Measurements from ENCODE around the gene SPTLC3. TPM values are rescaled to one million over a fixed set of nuclear protein-coding genes. Genes with fewer than 3 reads are reported as not detected.

Gene SPTLC3
- total and polyA plus RNA-seq, 2 experiments from 2014 or later, result 0.52 to 0.66 TPM

GRCh38 chr20:12998046-12998445, 10.7 kb upstream of the SPTLC3 start:
- TF ChIP-seq ETS1 (IDR thresholded peaks at IDR 0.05) (no peak), STAT1 (IDR thresholded peaks at IDR 0.05; ENCODE audit: unreplicated experiment) (no peak), CTCF (conservative IDR thresholded peaks at IDR 0.05; ENCODE audit: low read depth in 2 of 2) (no peak), ZNF462 (CRISPR knock-in tag; IDR thresholded peaks at IDR 0.05) (no peak), ZNF114 (CRISPR knock-in tag; IDR thresholded peaks at IDR 0.05) (no peak), CREB1 (CRISPR knock-in tag; IDR thresholded peaks at IDR 0.05; ENCODE audit: low read depth) (no peak), EZH2 (IDR thresholded peaks at IDR 0.05; ENCODE audit: low read depth, unreplicated experiment) (no peak), JUNB (IDR thresholded peaks at IDR 0.05; ENCODE audit: unreplicated experiment) (no peak), EZH2phosphoT487 (IDR thresholded peaks at IDR 0.05; ENCODE audit: unreplicated experiment) (no peak), POLR2AphosphoS5 (IDR thresholded peaks at IDR 0.05; ENCODE audit: low read depth) (no peak), NANOG (IDR thresholded peaks at IDR 0.05; ENCODE audit: borderline replicate concordance) (no peak), REST (IDR thresholded peaks at IDR 0.05; ENCODE audit: unreplicated experiment) (no peak), ZNF331 (CRISPR knock-in tag; IDR thresholded peaks at IDR 0.05; ENCODE audit: low read depth) (no peak)
- ATAC-seq, result no peak
- H3K4me2 ChIP-seq, result no peak overlapping the region
- no peaks in the 10 kb centered on the region for H3F3A ChIP-seq (replicated peaks; ENCODE audit: low read depth)
- peaks cover 4% of the 10 kb centered on the region for H3K9me2 ChIP-seq (ENCODE audit: insufficient read depth)
- H3K4me1 ChIP-seq (ENCODE audit: insufficient read depth), result peaks cover 7% of the 10 kb centered on the region; the same call in 1 of the 2 replicates
- Mint-ChIP-seq H3K4me1 (peaks cover 9% of the 10 kb centered on the region; the same call in 2 of the 3 replicates), H3K4me3 (no peak overlapping the region), H3K27me3 (ENCODE audit: insufficient read depth, low read depth, poor library complexity) (no peaks in the 10 kb centered on the region), H3K27ac (no peak overlapping the region), H3K9me3 (no peaks in the 10 kb centered on the region; the same call in 2 of the 3 replicates), H3K36me3 (ENCODE audit: low read depth) (no peaks in the 10 kb centered on the region)
- H3K36me3 ChIP-seq (ENCODE audit: insufficient read depth), result no peaks in the 10 kb centered on the region
- H3K27me3 ChIP-seq (ENCODE audit: insufficient read depth), result no peaks in the 10 kb centered on the region
- no peak overlapping the region for H3K4me3 ChIP-seq
- no peak for DNase-seq (ENCODE audit: low spot score)
- H2AFZ ChIP-seq, result no peak overlapping the region; the same call in 1 of the 2 replicates
- H3K79me2 ChIP-seq (replicated peaks; ENCODE audit: insufficient read depth), result no peaks in the 10 kb centered on the region
- H4K20me1 ChIP-seq (replicated peaks; ENCODE audit: insufficient read depth), result no peaks in the 10 kb centered on the region
- H3K27ac ChIP-seq (ENCODE audit: low read depth), result no peak overlapping the region
